Dedifferentiated amniotic fluid mesenchymal stem cell (primary cell): Measurements from ENCODE around the gene MRPS2.

Source experiments
- DNase-seq: peaks from one replicate; pipeline ENCODE4 v3.0.0-alpha.2; 2016; ENCODE audit errors: extremely low spot score

MRPS2 gene

DNA sequence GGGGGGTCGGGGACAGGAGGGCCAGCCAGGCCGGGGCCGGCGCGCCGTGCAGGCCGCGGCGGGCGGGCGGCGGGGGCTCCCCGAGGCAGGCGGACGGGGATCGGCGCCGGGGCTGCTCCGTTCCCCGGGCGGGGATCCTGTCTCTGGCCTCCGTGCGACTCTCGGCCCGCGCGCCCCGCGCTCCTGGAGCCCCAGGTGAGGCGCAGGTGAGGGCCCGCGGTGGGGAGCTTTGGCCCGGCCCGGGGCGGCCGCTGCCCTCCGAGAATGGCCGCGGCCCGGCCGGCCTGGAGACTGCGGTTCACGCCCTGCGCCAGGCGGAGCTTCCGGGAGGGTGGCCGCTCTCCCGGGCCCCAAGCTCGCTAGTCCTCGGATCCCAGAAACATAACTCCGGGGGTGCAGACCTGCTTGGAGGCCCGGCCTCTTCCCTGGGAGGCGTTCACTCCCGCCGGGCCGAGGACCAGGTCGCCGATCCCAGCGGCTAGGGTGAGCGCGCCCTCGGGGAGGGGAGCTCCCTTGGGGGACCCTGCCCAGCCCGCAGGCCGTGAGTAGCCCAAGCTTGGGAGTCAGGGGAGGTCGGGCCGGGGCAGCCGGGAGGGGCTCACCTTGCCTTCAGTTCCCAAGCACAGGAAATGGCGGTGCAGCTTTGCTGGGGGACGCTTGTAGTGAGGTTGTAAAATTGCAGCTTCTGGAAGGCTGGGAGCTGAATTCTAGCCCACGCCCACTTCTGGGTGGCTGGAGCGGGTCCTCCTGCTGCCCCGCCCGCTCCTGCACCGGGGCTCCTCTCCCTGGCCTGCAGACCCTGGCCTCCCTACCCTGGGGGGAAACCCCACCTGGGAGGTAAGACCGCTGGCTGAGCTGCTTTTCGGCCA lies 20.2 kb upstream of the MRPS2 start:
- no peak for DNase-seq

DNA sequence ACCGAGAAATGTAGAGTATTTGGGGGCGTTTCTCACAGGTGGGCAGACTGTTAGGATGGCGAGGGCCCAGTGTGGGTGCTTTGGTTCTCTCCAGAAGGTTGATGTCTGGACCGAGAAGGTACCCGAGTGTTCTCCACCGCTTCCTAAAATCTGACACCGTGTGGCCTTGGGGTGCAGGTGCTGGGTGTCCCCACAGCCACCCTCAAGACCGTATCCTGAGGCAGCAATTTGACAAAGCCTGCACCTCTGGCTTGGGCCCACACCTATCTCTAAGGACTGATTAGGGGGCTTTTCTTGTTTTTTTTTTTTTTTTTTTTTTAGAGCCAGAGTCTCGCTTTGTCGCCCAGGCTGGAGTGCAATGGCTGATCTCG lies 19.6 kb upstream of the MRPS2 start:
- DNase-seq, result no peak

DNA sequence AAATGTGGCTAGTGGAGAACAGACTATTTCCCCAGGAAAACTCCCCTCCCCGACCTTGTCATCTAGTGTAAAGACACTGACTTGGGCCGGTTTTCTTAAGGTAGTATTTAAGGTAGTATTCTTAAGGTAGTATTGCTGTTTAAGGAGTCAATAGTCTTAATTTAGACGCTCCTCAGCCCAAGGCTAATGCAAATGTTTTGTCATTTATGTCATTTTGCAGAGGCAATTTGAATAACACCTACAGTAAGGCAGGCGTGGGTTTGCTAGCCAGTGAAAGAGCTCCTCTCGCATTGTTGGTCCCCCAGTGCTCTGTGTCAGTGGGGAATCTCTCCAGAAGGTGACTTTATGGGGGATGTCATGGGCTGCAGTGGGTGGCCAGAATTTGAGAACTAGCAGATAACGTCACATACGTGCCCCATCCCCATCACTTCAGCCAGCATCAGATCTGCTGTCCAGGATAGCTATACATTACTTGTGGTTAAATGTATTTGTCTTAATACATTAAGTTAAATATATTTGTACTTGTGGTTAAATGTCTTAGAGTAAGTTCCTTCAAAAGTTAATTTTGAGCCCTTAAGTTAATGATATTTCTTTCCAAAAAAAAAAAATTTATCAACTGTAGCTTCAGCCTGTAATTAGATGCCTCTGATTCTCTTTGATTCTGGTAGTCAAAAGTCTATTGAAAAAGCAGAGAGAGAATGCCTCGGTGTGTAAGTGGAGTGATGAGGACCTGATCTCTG lies 18.3 kb upstream of the MRPS2 start:
- no peak for DNase-seq

DNA sequence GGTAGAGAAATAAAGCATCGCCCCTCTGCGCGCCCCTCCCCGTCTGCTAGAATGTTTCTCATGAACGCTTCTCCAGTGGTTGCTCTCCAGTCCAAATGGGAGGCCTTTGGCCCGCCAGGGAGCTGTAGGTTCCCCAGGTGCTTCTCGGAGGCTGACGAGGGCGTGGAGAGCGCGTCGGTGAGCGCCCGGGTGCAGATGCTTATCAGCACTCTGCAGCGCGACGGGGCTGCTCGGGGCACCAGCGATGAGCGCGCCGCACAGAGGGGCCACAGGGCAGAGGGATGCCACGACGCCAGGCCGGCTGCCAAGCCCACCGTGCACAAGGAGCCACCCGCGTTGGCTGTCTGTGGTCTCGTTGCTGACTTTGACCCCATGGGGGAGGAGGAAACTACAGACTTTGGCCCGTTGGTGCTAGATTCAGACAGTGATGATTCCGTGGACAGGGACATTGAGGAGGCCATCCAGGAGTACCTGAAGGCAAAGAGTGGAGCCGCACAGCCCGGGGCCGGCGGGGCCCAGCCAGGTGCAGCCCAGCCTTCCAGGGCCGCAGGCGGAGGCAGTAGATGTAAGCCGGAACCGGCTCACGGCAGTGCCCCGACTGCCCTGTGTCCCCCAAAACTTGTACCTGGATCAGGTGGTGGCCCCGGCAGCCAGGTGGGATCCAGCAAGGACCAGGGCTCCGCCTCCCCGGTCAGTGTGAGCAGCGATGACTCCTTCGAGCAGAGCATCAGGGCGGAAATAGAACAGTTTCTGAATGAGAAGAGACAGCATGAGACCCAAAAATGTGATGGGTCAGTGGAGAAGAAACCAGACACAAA lies 15.8 kb upstream of the MRPS2 start:
- DNase-seq, result no peak

DNA sequence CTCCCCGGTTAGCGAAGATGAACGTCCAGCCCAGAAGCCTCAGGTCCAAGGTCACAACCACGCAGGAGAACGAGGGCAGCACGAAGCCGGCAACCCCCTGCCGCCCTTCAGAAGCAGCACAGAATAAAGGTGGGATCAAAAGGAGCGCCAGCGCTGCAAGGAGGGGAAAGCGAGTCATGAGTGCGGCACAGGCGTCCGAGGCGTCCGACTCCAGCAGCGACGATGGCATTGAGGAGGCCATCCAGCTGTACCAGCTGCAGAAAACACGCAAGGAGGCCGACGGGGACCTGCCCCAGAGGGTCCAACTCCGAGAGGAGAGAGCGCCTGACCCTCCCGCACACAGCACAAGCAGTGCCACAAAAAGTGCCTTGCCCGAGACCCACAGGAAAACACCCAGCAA lies 15.1 kb upstream of the MRPS2 start:
- DNase-seq, result no peak

DNA sequence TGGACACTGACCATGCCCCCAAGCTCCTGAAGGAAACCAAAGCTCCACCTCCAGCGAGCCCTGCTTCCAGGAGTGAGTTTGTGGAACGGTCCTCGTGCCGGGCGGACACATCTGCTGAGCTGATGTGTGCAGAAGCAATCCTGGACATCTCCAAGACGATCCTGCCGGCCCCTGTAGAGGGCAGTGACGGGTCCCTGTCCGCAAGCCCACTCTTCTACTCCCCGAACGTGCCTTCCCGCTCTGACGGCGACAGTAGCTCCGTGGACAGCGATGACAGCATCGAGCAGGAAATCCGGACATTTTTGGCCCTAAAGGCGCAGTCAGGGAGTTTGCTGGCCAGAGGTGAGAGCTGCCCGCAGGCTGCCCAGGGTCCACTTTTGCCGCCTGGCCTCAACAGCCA lies 14.7 kb upstream of the MRPS2 start:
- no peak for DNase-seq

DNA sequence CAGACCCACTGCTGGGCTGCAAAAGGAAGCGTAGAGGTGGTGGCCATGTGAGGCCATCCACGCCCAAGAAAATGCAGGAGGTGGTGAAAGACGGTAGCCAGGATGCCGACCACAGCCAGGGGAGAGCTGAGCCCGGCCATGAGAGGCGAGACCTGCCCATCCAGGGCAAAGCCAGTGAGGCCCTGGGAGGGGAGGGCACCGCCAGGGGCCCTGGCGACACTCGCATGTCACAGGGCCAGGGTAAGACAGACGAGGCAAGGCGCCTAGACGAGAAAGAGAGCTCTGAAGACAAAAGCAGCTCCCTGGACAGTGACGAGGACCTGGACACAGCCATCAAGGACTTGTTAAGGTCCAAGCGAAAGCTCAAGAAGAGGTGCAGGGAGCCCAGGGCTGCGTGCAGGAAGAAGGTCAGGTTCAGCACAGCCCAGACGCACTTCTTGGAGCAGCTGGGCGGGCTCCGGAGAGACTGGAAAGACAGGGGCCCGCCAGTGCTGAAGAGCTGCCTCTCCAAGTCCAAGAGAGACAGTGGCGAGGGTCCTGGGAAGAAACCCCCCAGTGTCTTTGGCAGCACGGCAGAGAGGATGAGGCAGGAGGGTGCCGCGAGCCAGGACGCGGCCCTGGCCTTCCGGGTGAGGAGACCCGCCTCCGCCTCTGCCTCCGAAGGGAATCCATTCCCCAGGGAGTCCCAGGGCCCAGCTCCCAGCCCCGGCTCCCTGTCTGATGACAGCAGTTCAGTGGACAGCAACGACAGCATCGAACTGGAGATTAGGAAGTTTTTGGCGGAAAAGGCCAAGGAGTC lies 14.0 kb upstream of the MRPS2 start:
- no peak for DNase-seq

DNA sequence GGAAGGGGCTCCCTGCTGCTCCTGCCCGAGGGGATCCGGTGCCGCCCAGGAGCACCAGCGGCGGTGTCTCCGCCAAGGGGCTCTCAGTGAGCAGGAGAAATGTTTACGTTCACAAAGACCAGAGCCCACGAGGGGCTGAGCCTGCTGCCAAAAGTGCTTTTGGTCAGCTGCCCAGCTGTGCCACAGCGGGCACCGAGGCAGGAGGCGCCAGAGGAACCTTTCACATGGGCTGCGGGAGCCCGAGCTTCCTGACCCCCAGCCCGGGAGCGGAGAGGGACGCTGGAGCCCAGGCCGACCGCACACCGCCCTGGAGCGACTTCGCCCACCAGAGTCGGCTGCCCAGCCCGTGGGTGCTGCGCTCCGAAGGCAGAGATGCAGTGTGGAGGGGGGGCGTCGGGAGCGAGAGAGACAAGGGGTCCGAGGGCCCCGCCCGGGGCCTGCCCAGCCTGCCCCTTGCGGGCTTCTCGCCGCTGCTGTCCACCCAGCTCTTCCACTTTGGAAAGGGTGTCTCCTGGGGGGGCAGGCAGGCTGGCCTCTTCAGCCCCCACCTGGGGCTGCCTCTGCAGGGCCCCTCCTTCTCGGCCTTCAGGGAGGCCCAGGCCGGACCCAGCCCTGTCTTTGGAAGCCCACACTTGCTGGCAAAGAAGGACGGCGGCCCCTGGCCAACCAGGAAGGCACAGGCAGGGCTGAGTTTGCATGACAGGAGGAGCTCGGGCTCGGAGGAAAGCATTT lies 13.0 kb upstream of the MRPS2 start:
- DNase-seq, result no peak

DNA sequence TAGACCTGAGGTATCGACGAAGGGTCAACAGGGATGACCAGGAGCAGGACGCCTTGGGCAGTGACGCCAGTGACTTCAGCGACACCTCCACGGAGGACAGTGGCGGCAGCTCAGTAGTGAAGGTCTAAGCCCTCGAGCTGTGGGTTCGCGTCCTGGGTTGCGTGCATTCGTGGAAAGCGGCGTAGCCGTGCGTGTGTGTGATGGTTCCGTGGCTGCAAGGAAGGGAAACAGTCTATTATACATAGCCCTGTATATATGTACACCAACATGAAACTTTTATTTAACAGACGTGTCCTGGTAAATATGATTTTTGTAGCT lies 12.5 kb upstream of the MRPS2 start:
- no peak for DNase-seq

DNA sequence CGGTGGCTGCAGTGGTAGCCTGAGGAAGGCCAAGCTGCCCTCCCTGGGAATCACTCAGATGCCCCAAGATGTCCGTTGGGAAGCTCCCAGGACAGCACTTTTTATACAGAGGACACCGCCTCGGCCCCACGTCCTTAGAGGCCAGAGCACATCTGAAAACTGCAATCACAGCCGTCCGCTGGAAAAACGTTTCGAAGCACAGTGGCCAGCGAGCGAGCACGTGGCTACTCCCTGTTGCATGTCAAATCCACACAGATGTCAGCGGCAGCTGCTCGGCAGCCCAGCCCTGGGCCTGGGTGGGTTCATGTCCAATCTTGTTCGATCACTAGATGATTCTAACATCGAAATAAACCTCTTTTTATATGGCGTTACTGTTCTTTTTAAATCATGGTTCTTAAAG lies 12.0 kb upstream of the MRPS2 start:
- DNase-seq, result no peak

DNA sequence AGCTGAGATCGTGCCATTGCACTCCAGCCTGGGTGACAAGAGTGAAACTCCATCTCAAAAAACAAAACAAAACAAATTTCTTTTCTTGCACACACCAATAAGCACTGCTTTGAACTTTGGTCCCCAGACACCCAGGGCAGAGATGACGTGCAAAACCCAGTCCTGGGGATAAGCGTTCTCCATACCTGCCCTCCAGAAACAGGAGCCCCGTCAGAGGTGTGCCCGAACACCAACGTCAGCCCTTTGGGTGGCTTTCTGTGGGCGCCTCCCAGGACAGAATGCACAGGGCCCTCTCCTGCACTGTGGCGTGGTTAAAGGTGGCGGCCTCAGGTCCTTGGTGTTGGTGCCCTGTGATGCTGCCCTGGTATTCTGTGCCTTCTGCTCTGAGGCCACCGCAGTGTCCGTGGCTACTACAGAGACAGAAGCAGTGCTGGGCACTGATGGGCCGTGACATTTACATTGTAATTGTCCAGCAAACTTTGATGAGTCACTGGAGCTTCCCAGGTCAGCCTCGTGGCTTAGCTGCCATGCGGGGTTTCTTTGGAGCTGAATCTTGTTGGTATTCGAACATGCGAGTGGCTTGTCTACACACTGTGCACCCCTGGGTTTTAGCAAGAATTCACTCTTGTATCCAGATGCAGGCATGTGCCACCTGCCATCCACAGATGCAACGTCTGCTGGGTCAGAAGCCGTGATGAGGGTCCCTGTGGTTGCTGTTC lies 11.1 kb upstream of the MRPS2 start:
- DNase-seq, result no peak

DNA sequence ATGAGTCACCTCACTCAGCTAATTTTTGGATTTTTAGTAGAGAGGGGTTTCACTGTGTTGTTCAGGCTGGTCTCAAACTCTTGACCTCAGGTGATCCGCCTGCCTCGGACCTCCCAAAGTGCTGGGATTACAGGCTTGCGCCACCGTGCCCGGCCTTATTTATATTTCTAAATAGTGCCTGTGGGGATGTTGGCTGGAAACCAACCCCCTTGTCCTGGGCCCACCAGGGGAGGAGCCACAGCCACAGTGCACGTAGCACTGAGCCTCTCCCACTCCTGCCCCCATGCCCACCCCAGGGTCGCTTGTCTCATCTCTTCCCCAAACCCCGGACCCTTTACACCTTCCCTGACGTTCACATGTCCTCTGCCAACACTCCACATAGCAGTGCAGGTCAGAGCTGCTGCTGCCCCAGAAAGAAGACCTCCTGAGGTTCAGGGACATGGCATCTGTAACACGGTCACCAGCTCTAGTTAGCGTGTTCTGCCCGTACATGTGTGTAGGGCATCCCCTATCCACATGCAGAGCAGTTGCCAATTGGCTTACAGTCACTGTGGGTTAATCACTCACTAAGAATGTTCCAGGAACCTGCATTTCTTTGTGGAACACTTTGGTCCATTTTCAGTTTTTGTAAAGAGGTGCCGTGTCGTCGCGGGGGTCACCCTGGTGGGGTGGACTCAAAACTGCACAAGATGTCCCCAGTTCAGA lies 10.2 kb upstream of the MRPS2 start:
- DNase-seq, result no peak

DNA sequence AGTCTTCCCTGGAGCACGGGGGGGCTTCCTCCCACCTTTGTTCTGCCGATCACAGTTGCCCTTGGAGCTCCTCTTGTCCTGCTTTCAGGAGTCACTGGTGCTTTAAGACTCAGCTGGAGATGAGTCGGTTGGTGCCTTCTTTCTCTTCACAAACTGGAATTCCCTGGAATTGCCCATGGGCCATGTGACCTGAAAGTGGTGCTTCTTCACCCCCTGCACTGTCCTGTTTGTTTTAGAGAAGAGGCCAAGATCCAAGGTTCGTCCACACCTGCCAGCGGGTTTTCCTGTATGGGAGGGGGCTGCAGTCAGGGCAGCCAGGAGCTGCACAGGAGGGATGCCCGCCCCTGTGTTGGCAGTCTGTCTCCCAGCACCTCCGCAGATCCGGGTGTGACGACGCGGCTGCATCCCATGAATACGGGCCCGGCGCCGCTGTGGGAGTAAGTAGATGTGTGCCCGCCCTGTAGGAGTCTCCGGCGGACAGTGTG lies 9.5 kb upstream of the MRPS2 start:
- DNase-seq, result no peak

DNA sequence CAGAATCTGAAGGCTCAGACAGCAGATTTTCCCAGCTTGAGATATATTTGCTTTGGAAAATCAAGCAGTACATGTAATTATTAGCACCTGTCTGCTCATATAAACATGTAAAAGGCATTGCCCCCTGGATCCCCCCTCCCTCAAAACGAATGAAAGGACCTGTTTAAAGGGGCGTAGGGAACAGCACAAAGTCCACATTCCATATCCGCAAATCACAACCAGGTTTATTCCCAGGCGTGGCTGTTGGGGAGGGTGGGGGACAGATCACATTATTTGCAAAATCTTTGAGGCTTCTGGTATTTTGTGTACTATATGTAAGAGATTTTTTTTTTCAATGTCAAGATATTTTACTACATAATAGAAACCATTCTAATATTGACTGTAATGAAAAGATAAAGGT lies 8.7 kb upstream of the MRPS2 start:
- no peak for DNase-seq

DNA sequence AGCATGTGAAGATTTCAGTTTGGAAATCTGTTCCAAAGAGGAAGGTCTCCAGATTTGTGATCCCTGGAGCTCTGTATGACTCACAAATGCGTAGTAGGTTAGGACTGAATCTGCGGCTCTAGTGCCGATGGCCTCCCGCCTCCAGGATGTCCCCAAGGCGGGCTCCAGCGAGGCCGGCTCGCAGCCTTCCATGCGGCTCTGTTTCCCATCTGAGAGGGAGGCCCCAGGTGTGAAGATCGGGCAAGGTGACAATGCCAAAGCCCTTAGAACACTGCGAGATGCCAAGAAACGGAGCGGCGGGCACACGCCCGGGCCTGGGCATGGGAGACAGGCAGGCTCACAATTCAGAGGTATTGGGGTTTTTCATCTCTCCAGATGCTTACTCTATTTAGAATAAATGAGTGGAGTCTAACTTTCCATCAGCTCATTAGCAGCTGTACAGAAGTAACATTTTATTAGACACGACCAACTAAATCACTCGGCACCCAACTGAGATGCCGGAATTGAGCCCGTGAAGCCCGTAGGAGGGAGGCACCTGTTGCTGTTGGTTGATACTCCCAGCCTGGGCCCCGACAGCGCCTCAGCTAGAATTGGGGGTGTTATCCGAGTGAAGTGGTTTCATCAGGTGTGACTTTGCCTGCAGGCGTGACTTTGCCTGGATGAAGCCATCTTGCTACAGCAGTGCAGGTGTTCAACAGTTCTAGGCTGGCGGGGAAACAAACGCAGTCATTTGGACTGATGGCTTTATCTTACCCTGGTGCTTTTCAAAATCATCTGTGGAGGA lies 7.4 kb upstream of the MRPS2 start:
- no peak for DNase-seq

DNA sequence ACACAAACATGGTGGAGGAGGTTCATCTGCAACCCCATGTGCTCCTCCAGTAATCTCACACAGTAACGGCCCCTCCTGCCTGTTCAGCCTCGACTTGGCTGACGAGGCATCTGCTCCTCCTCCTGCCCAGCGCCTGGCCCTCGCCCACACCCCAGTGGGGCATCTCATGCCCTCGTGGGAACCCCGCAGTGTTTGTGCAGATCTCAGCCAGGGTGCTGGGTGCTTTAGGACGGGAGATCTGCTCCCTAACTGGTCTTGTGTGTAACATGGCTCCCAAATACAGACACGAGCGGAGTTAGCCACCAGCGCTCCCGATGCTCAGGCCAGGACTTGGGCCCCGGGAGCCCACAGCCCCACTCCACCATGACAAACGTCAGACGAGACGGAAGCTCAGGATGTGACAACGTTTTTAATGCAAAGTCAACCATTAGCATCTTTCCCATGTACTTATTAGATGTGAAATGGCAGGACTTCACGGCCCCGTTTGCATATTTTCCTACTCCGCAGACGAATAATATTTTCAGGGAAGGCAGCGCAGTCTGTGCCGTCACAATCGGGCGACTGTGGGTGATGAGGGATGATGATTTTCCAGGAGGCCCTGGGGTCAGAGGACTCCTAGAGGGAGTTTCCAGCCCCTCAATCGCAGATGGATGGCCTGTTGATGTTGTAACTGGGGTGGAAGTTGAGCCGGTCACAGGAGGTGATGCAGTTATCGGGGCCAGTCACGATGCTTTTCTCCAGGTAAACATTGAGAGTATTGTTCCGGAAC lies 5.5 kb upstream of the MRPS2 start:
- DNase-seq, result no peak

DNA sequence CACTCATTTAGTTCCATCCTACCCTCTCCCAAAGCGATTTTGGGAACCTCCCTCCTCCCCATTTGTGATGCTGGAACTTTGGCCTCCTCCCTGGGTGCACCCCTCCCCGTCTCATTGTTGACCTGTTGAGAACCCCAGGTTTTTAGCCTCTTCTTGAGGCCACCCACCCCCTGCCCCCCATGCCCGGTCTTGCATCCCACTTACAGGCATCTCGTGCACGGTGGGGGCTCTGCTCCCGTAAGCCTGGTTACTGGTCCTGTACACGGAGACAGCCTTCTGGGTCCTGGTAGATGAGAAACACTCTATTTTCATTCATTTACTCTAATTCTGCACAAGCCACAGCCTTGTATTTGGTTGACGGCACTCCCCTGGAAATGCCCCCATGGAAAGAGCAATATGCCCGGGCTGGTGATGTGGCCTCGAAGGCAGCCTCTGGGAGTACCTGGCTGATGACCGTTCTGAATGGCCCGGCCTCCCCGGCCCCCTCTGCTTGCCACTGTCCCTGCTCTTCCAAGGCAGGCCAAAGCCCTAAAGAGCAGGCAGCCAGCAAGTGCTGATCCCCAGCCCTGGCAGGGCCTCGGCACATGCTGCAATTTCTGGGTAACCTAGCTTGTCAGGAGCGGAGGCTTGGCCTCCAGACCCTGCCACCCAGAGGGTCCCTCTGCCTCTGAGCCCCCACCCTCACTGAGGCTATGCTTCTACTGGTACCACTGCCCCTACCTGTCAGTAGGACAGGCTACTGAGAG lies 1.9 kb upstream of the MRPS2 start:
- DNase-seq, result no peak
